Liver (tissue), 9 donors: ENCODE results near the gene ALK. TPM values are rescaled to one million over a fixed set of nuclear protein-coding genes. Genes with fewer than 3 reads are reported as not detected.

Source experiments
- DNase-seq: peaks from one replicate; pipeline ENCODE4 v3.0.0-alpha.2; 2017; ENCODE audit warnings: low spot score
- H3K27ac ChIP-seq, 2 donors: one replicate each; pipeline ENCODE4 v1.7.0; 2013; ENCODE audit warnings: inconsistent platforms in 2 of 2, low read length in 2 of 2, control low read depth in 1 of 2, low read depth in 1 of 2, mild to moderate bottlenecking in 1 of 2
- H3K27me3 ChIP-seq, 4 donors: one replicate each; pipeline versions ENCODE4 v1.6.1 to v1.7.0; 2013; ENCODE audit warnings: low read length in 3 of 4, inconsistent platforms in 1 of 4, mild to moderate bottlenecking in 1 of 4, moderate library complexity in 1 of 4; ENCODE audit not compliant: control insufficient read depth in 4 of 4, insufficient read depth in 4 of 4
- H3K36me3 ChIP-seq, 4 donors: one replicate each; pipeline versions ENCODE4 v1.6.1 to v1.7.0; 2013; ENCODE audit warnings: low read length in 3 of 4, mild to moderate bottlenecking in 3 of 4, low read depth in 1 of 4, moderate library complexity in 1 of 4; ENCODE audit not compliant: control insufficient read depth in 4 of 4, insufficient read depth in 3 of 4
- H3K4me1 ChIP-seq, 4 donors: one replicate each; pipeline versions ENCODE4 v1.6.1 to v1.7.0; 2013; ENCODE audit warnings: low read length in 3 of 4, mild to moderate bottlenecking in 3 of 4, moderate library complexity in 1 of 4; ENCODE audit not compliant: control insufficient read depth in 4 of 4, insufficient read depth in 4 of 4
- H3K4me3 ChIP-seq, 3 donors: one replicate each; pipeline versions ENCODE4 v1.6.1 to v1.7.0; 2013; ENCODE audit warnings: low read length in 3 of 3, control low read depth in 1 of 3, low read depth in 1 of 3, mild to moderate bottlenecking in 1 of 3
- H3K9ac ChIP-seq, 2 donors: one replicate each; pipeline ENCODE4 v1.7.0; 2013; ENCODE audit warnings: low read length in 2 of 2, mild to moderate bottlenecking in 2 of 2, moderate library complexity in 2 of 2, control low read depth in 1 of 2, low read depth in 1 of 2
- H3K9me3 ChIP-seq, 4 donors: one replicate each; pipeline versions ENCODE4 v1.6.1 to v1.7.0; 2013; ENCODE audit warnings: low read length in 3 of 4; ENCODE audit not compliant: control insufficient read depth in 4 of 4
- ATF3 ChIP-seq: IDR thresholded peaks from 2 replicates; pipeline ENCODE4 v1.6.1; 2016; ENCODE audit warnings: antibody characterized with exemption
- CTCF ChIP-seq: fragments of 150-350 bp; IDR thresholded peaks from 2 replicates; pipeline ENCODE4 v1.5.1; 2017; ENCODE audit warnings: improper control_type of control experiment, low read depth, low read length; ENCODE audit not compliant: missing input control
- EGR1 ChIP-seq, 2 donors: IDR thresholded peaks; 2 replicates each; pipeline ENCODE4 v1.6.1; 2016 to 2018; ENCODE audit warnings: antibody characterized with exemption in 2 of 2, low read depth in 2 of 2
- FOXA1 ChIP-seq: IDR thresholded peaks from 2 replicates; pipeline ENCODE4 v1.6.1; 2016; ENCODE audit warnings: antibody characterized with exemption
- FOXA2 ChIP-seq: IDR thresholded peaks from 2 replicates; pipeline ENCODE4 v1.6.1; 2016; ENCODE audit warnings: antibody characterized with exemption
- GABPA ChIP-seq, 2 donors: IDR thresholded peaks in 1 of 2; conservative IDR thresholded peaks in 1 of 2; 2 replicates each; pipeline ENCODE4 v1.6.1; 2016; ENCODE audit warnings: antibody characterized with exemption in 2 of 2, mild to moderate bottlenecking in 1 of 2, moderate library complexity in 1 of 2
- HNF4A ChIP-seq, 2 donors: conservative IDR thresholded peaks; 2 replicates each; pipeline ENCODE4 v1.6.1; 2016; ENCODE audit warnings: antibody characterized with exemption in 2 of 2, mild to moderate bottlenecking in 2 of 2
- HNF4G ChIP-seq: IDR thresholded peaks from 2 replicates; pipeline ENCODE4 v1.6.1; 2016; ENCODE audit warnings: antibody characterized with exemption
- JUND ChIP-seq, 2 donors: IDR thresholded peaks; 2 replicates each; pipeline ENCODE4 v1.6.1; 2016; ENCODE audit warnings: antibody characterized with exemption in 2 of 2
- MAX ChIP-seq: IDR thresholded peaks from 2 replicates; pipeline ENCODE4 v1.6.1; 2016; ENCODE audit warnings: antibody characterized with exemption
- NR2F2 ChIP-seq: IDR thresholded peaks from 2 replicates; pipeline ENCODE4 v1.6.1; 2016; ENCODE audit warnings: antibody characterized with exemption
- RAD21 ChIP-seq, 2 donors: IDR thresholded peaks; 2 replicates each; pipeline ENCODE4 v1.6.1; 2016; ENCODE audit warnings: antibody characterized with exemption in 2 of 2, mild to moderate bottlenecking in 2 of 2
- REST ChIP-seq: IDR thresholded peaks from 2 replicates; pipeline ENCODE4 v1.6.1; 2016; ENCODE audit warnings: antibody characterized with exemption, mild to moderate bottlenecking
- RXRA ChIP-seq, 2 donors: IDR thresholded peaks; 2 replicates each; pipeline ENCODE4 v1.6.1; 2017 to 2018; ENCODE audit warnings: antibody characterized with exemption in 2 of 2, mild to moderate bottlenecking in 1 of 2
- SP1 ChIP-seq: IDR thresholded peaks from 2 replicates; pipeline ENCODE4 v1.6.1; 2018; ENCODE audit warnings: antibody characterized with exemption, mild to moderate bottlenecking
- TAF1 ChIP-seq: conservative IDR thresholded peaks from 2 replicates; pipeline ENCODE4 v1.6.1; 2016; ENCODE audit warnings: antibody characterized with exemption, mild to moderate bottlenecking
- YY1 ChIP-seq: IDR thresholded peaks from 2 replicates; pipeline ENCODE4 v1.6.1; 2016; ENCODE audit warnings: antibody characterized with exemption, mild to moderate bottlenecking
- ZBTB33 ChIP-seq: IDR thresholded peaks from 2 replicates; pipeline ENCODE4 v1.6.1; 2016; ENCODE audit warnings: antibody characterized with exemption
- WGBS: extraction: QIAGEN DNeasy Blood & Tissue Kit; methylation state at CpG from one replicate; pipeline ENCODE4 v1.1.7; 2013; 5-methylcytosine and 5-hydroxymethylcytosine counted together
- polyA plus RNA-seq, 2 donors: library from polyadenylated mRNA; stranded (reverse) in 1 of 2; unstranded in 1 of 2; fragments of 200-250 nt in 1 of 2; fragments of >200 nt in 1 of 2; fragmentation: Nextera tagmentation in 1 of 2; extraction: Ambion mirVana in 1 of 2; gene quantifications; one replicate each; pipeline versions ENCODE4 v1.2.1 to v1.2.3, GENCODE V29; 2013 to 2015
- total RNA-seq, 2 donors: library from RNA; depleted of rRNA; stranded (reverse); fragments of >200 nt; gene quantifications; one replicate each; pipeline ENCODE4 v1.2.3, GENCODE V29; 2014
- donor health status: healthy.
- donor health status: healthy.
- donor health status: healthy.
- donor health status: healthy.
- donor health status: healthy.

Gene ALK
- total and polyA plus RNA-seq, 4 donors, result under 0.01 TPM; not detected in 3

GRCh38 chr2:29224693-29225551 lies 696.5 kb downstream of the ALK start:
- Histone ChIP-seq H3K27ac (no peak overlapping the region), H3K9me3 (no peaks in the 10 kb centered on the region), H3K27me3 (peaks cover 0 to 2% (median 0%) of the 10 kb centered on the region in 4 donors), H3K4me1 (no peaks in the 10 kb centered on the region), H3K9ac (no peak overlapping the region), H3K36me3 (no peaks in the 10 kb centered on the region), H3K4me3 (no peak overlapping the region)
- no peak for DNase-seq
- WGBS, result 68% methylated on average over 17 of the region's 17 CpGs
- no peak for TF ChIP-seq NR2F2
- TF ChIP-seq MAX, result no peak
- TF ChIP-seq ZBTB33, result no peak
- TF ChIP-seq GABPA (IDR thresholded peaks at IDR 0.05 in 1 of 2, conservative IDR thresholded peaks at IDR 0.05 in 1 of 2), result no peak
- no peak for TF ChIP-seq EGR1 (IDR thresholded peaks at IDR 0.05; ENCODE audit: low read depth in 2 of 2)
- no peak for TF ChIP-seq FOXA1
- TF ChIP-seq HNF4A (conservative IDR thresholded peaks at IDR 0.05), result no peak
- TF ChIP-seq HNF4G, result no peak
- no peak for TF ChIP-seq RAD21 (IDR thresholded peaks at IDR 0.05)
- no peak for TF ChIP-seq JUND (IDR thresholded peaks at IDR 0.05)
- TF ChIP-seq REST, result no peak
- no peak for TF ChIP-seq CTCF
- TF ChIP-seq ATF3, result no peak
- no peak for TF ChIP-seq SP1
- no peak for TF ChIP-seq FOXA2
- TF ChIP-seq YY1, result no peak
- no peak for TF ChIP-seq RXRA (IDR thresholded peaks at IDR 0.05)
- TF ChIP-seq TAF1, result no peak
